BLaER1 (cell line): ENCODE results near the gene JPT1.
"Not testable (repeated sequence)": the region's sequence is repeated elsewhere in the genome, so short reads cannot be mapped to it uniquely, and the experiment has no call there.

ENCODE experiments used
- H3K27ac ChIP-seq: shearing (Covaris generic); formaldehyde crosslinking; 2 replicates; pipeline ENCODE4 v1.8.1; 2022
- H3K27me3 ChIP-seq: shearing (Covaris generic); formaldehyde crosslinking; 2 replicates; pipeline ENCODE4 v1.8.1; 2022
- H3K36me3 ChIP-seq: shearing (Covaris generic); formaldehyde crosslinking; 2 replicates; pipeline ENCODE4 v1.8.1; 2022
- H3K4me1 ChIP-seq: shearing (Covaris generic); formaldehyde crosslinking; 2 replicates; pipeline ENCODE4 v1.8.1; 2022
- H3K4me2 ChIP-seq: shearing (Covaris generic); formaldehyde crosslinking; 2 replicates; pipeline ENCODE4 v1.8.1; 2022
- H3K4me3 ChIP-seq: shearing (Covaris generic); formaldehyde crosslinking; 2 replicates; pipeline ENCODE4 v1.8.1; 2022
- H3K9ac ChIP-seq: shearing (Covaris generic); formaldehyde crosslinking; 2 replicates; pipeline ENCODE4 v1.8.1; 2022
- H3K9me3 ChIP-seq: shearing (Covaris generic); formaldehyde crosslinking; 2 replicates; pipeline ENCODE4 v1.8.1; 2022
- H4K20me1 ChIP-seq: shearing (Covaris generic); formaldehyde crosslinking; 2 replicates; pipeline ENCODE4 v1.8.1; 2022
- Cebpa-rat ChIP-seq: shearing (Covaris generic); IDR thresholded peaks from 2 replicates; pipeline ENCODE4 v1.8.1; 2022

JPT1 gene

GRCh38 chr17:75181608-75182318 is 27.5 kb upstream of the JPT1 start:
- peaks cover 56% of the 10 kb centered on the region for H4K20me1 ChIP-seq
- peak overlapping the region; percentile 96 for H3K4me2 ChIP-seq

GRCh38 chr17:75181110-75181509 is 26.8 kb upstream of the JPT1 start:
- Histone ChIP-seq H3K9ac (peak overlapping the region; percentile 99), H3K27ac (peak overlapping the region; percentile 100)

More at GRCh38 chr17:75181608-75182318, 27.5 kb upstream of the JPT1 start:
- H3K4me1 ChIP-seq: peaks cover 49% of the 10 kb centered on the region
- H3K9me3 ChIP-seq: no peaks in the 10 kb centered on the region
- peaks cover 38% of the 10 kb centered on the region for H3K36me3 ChIP-seq
- peak overlapping the region; percentile 100 for H3K27ac ChIP-seq
- peak overlapping the region; percentile 84 for H3K4me3 ChIP-seq
- TF ChIP-seq Cebpa-rat: no peak
- H3K27me3 ChIP-seq: no peaks in the 10 kb centered on the region
- H3K9ac ChIP-seq: peak overlapping the region; percentile 99

GRCh38 chr17:75178453-75178852 is 24.1 kb upstream of the JPT1 start:
- Histone ChIP-seq H3K27me3 (no peaks in the 10 kb centered on the region), H4K20me1 (peaks cover 89% of the 10 kb centered on the region)

More at GRCh38 chr17:75181110-75181509, 26.8 kb upstream of the JPT1 start:
- H3K27me3 ChIP-seq: no peaks in the 10 kb centered on the region
- no peaks in the 10 kb centered on the region for H3K9me3 ChIP-seq
- TF ChIP-seq Cebpa-rat: no peak
- H3K36me3 ChIP-seq: peaks cover 44% of the 10 kb centered on the region
- H3K4me2 ChIP-seq: peak overlapping the region; percentile 96
- H3K4me3 ChIP-seq: peak overlapping the region; percentile 84
- H3K4me1 ChIP-seq: peaks cover 55% of the 10 kb centered on the region
- peaks cover 63% of the 10 kb centered on the region for H4K20me1 ChIP-seq

GRCh38 chr17:75176625-75177024 is 22.3 kb upstream of the JPT1 start:
- Histone ChIP-seq H3K4me3 (no peak overlapping the region), H3K27me3 (no peaks in the 10 kb centered on the region), H3K36me3 (peaks cover 87% of the 10 kb centered on the region), H3K27ac (no peak overlapping the region), H3K4me1 (peaks cover 50% of the 10 kb centered on the region), H3K9ac (no peak overlapping the region), H3K9me3 (no peaks in the 10 kb centered on the region), H4K20me1 (peaks cover 99% of the 10 kb centered on the region), H3K4me2 (peak overlapping the region; percentile 47)
- TF ChIP-seq Cebpa-rat: no peak

More at GRCh38 chr17:75178453-75178852, 24.1 kb upstream of the JPT1 start:
- no peak overlapping the region for H3K27ac ChIP-seq
- peaks cover 54% of the 10 kb centered on the region for H3K4me1 ChIP-seq
- no peak for TF ChIP-seq Cebpa-rat
- H3K4me2 ChIP-seq: peak overlapping the region; percentile 35; the same call in 1 of the 2 replicates
- H3K9ac ChIP-seq: no peak overlapping the region
- no peak overlapping the region for H3K4me3 ChIP-seq
- peaks cover 71% of the 10 kb centered on the region for H3K36me3 ChIP-seq
- H3K9me3 ChIP-seq: no peaks in the 10 kb centered on the region

- H3K4me1 ChIP-seq: peaks cover 38% of the 10 kb centered on the region
- H3K9me3 ChIP-seq: no peaks in the 10 kb centered on the region
- H3K9ac ChIP-seq: no peak overlapping the region
- peaks cover 98% of the 10 kb centered on the region for H3K36me3 ChIP-seq
- H3K27me3 ChIP-seq: no peaks in the 10 kb centered on the region
- H3K4me3 ChIP-seq: no peak overlapping the region
- H3K4me2 ChIP-seq: no peak overlapping the region
- H3K27ac ChIP-seq: no peak overlapping the region
- H4K20me1 ChIP-seq: peaks cover 99% of the 10 kb centered on the region
- no peak for TF ChIP-seq Cebpa-rat
Observed at GRCh38 chr17:75174996-75175395, 20.7 kb upstream of the JPT1 start.

GRCh38 chr17:75173526-75173925 is 19.2 kb upstream of the JPT1 start:
- Histone ChIP-seq H4K20me1 (peaks cover 99% of the 10 kb centered on the region), H3K27ac (no peak overlapping the region)

GRCh38 chr17:75168998-75169397 is 14.7 kb upstream of the JPT1 start:
- no peak for TF ChIP-seq Cebpa-rat
- H3K4me1 ChIP-seq: no peaks in the 10 kb centered on the region
- H3K27me3 ChIP-seq: no peaks in the 10 kb centered on the region
- H3K9ac ChIP-seq: no peak overlapping the region
- H3K36me3 ChIP-seq: peaks cover 93% of the 10 kb centered on the region
- no peaks in the 10 kb centered on the region for H3K9me3 ChIP-seq
- H3K4me2 ChIP-seq: no peak overlapping the region
- no peak overlapping the region for H3K27ac ChIP-seq
- H4K20me1 ChIP-seq: peaks cover 90% of the 10 kb centered on the region
- H3K4me3 ChIP-seq: no peak overlapping the region

More at GRCh38 chr17:75173526-75173925, 19.2 kb upstream of the JPT1 start:
- no peaks in the 10 kb centered on the region for H3K9me3 ChIP-seq
- H3K9ac ChIP-seq: no peak overlapping the region
- no peak overlapping the region for H3K4me2 ChIP-seq
- H3K4me1 ChIP-seq: peaks cover 23% of the 10 kb centered on the region
- H3K4me3 ChIP-seq: no peak overlapping the region
- no peak for TF ChIP-seq Cebpa-rat
- H3K36me3 ChIP-seq: peaks cover 98% of the 10 kb centered on the region
- no peaks in the 10 kb centered on the region for H3K27me3 ChIP-seq

GRCh38 chr17:75164606-75165005 is 10.3 kb upstream of the JPT1 start:
- not testable (repeated sequence) for H3K4me3 ChIP-seq, H3K27me3 ChIP-seq, H3K9ac ChIP-seq, H3K27ac ChIP-seq, H3K4me2 ChIP-seq, H3K9me3 ChIP-seq, H3K4me1 ChIP-seq
- Histone ChIP-seq H4K20me1 (peaks cover 52% of the 10 kb centered on the region), H3K36me3 (peaks cover 91% of the 10 kb centered on the region)

GRCh38 chr17:75163074-75163473 is 8.8 kb upstream of the JPT1 start:
- Histone ChIP-seq H3K4me1 (no peaks in the 10 kb centered on the region), H3K27ac (no peak overlapping the region), H3K4me3 (no peak overlapping the region), H4K20me1 (peaks cover 37% of the 10 kb centered on the region), H3K4me2 (no peak overlapping the region), H3K27me3 (no peaks in the 10 kb centered on the region), H3K9ac (no peak overlapping the region), H3K36me3 (peaks cover 91% of the 10 kb centered on the region), H3K9me3 (no peaks in the 10 kb centered on the region)
- no peak for TF ChIP-seq Cebpa-rat

- H4K20me1 ChIP-seq: 0 out of 2 replicates have a peak, but pooled peaks cover 13% of the 10 kb centered on the region
- no peak for TF ChIP-seq Cebpa-rat
- H3K27me3 ChIP-seq: no peaks in the 10 kb centered on the region
- no peak overlapping the region for H3K4me2 ChIP-seq
- H3K9me3 ChIP-seq: no peaks in the 10 kb centered on the region
- no peak overlapping the region for H3K4me3 ChIP-seq
- H3K27ac ChIP-seq: no peak overlapping the region
- H3K4me1 ChIP-seq: peaks cover 6% of the 10 kb centered on the region
- no peak overlapping the region for H3K9ac ChIP-seq
- H3K36me3 ChIP-seq: peaks cover 79% of the 10 kb centered on the region
Observed at GRCh38 chr17:75160211-75160610, 5.9 kb upstream of the JPT1 start.
